GM19328 (cell line): Measurements from ENCODE around the gene CACHD1.

Source experiments
- ATAC-seq: cut with Tn5 transposase; IDR thresholded peaks from one replicate; pipeline ENCODE4 v1.9.1; 2021; ENCODE audit warnings: mild to moderate bottlenecking, moderate library complexity; ENCODE audit not compliant: unreplicated experiment

The CACHD1 gene

DNA sequence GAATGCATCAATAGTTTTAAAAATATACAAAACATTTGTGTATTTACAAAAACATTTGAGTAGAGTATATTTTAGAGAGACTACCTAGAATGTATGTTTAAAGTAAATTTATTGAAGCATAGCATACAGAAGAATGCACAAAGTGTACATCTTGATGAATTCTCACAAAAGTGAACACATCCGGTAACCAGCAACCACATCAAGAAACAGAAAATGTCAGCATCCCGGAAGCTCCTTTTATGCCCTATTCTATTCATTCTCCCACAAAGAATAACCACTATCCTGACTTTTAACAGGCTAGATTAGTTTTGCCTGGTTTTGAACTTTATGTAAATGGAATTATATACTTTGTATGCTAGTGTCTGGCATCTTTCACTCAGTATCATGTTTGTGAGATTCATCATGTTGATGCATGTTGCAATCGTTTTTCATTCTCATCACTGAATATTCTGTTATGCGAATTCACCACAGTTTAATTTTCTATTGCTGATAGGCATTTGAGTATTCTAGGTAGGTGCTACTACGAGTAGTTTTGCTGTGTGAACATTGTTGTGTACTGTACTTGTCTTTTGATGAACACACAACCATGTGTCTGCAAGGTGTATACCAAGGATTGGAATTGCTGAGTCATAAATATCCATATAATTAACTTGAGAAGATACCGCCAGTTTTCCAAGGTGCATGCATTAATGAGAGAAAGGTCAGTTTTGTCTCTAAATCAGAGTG lies 75.4 kb downstream of the CACHD1 start:
- ATAC-seq, result no peak

GRCh38 chr1:64546013-64546412 lies 76.1 kb downstream of the CACHD1 start:
- no peak for ATAC-seq

- no peak for ATAC-seq
These were observed 79.7 kb downstream of the CACHD1 start for GRCh38 chr1:64549464-64550239.

GRCh38 chr1:64550510-64550909 lies 80.6 kb downstream of the CACHD1 start:
- ATAC-seq, result no peak

- ATAC-seq, result no peak
These were observed 81.1 kb downstream of the CACHD1 start for GRCh38 chr1:64550946-64551605.

DNA sequence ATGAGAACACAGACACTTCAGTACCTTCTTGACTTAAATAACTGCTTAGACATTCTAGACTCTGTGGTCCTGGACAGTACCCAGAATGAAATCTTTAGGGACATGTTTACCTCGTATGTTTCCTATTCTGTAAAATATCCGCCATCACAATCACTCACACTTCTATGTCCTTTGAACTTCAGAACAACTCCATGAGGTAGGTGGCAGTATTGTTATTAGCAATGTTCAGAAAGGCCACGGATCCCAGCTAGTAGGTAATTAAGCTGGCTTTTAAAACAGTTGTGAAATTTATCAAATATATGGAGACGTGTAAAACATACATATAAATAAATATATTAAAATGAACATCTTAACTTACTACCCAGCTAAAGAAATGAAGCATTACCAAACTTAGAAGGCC lies 83.4 kb downstream of the CACHD1 start:
- ATAC-seq, result no peak

DNA sequence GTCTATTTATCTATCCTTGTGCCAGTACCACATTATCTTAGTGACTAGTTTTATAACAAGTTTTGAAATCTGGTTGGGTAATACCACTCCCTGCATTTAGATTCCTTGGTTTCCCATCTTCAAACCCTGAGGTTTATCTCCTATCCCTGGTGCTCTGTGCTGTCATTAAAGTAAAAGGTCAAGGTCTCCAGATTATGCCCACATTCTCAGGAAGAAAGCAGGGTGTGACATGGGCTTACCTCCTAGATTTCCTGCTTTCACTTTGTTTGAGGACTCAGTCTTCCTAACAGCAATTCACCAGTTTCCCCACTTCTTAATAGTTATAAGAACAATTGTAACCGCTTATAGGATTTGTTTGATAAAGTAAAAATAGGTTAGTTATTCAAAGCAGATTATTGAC lies 86.0 kb downstream of the CACHD1 start:
- ATAC-seq, result no peak

DNA sequence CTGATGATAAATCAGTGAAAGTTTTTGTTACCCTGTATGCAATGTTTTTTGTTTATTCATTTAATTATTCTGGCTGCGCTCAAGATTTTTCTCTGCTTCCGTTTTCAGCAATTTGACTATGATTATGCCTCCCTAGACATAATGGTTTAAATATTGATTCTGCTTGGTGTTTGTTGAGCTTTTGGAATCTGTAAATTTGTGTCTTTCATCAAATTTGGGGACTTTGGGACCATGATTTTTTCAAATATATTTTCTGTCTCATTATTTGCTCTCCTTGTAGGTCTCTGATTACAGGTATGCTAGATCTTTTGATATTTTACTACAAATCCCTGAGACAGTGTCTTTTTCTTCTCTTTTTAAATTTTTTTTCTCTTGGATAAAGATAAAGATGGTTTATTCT lies 92.1 kb downstream of the CACHD1 start:
- no peak for ATAC-seq

- no peak for ATAC-seq
These were observed 94.1 kb downstream of the CACHD1 start for GRCh38 chr1:64563958-64564565.

- ATAC-seq, result no peak
These were observed 95.0 kb downstream of the CACHD1 start for GRCh38 chr1:64564891-64565290.

DNA sequence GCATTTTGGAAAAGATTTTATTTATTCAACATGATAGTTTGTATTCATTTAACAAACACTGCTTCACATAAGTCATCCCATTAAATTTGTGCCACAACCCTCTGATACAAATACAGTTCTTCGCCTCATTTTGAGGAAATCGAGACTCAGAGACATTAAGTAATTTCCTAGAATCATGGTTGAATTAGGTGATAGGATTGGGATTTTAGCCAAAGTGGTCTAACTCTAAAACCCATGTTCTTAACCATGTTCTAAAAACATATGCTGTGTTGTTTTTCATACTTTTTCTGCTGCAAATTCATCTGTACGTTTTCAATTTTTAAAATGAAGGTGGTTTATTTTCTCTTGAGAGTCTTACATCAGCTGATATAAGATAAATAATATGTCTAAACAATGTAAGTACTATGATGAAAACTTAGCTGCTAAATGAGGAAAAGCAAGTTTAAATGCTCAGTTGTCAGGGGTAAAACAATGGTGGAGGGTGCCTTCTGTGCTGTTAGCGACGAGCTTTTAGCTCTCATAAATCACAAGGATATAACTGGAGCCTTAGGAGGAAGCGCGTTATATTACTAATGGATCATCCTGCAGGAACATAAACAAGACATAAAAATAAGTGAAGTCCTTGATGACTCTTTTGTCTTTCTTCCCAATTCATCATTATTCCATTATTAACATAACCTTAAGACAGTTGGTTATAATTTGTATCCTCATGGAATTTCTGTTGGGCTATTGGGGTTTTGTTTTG lies 97.7 kb downstream of the CACHD1 start:
- no peak for ATAC-seq

DNA sequence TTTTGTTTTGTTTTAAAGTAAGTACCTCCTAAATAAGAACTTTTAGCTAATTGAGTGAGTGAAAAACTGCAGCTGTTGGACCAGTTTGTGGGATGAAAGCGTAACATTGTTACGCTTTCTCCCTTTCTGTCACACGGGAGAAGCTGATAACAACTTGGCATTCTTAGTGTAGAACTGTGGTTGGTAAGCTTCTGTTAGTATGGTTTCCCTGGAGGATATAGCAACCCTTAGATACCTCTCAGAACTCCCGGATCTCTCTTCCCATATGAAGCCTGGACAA lies 98.2 kb downstream of the CACHD1 start:
- ATAC-seq, result no peak

DNA sequence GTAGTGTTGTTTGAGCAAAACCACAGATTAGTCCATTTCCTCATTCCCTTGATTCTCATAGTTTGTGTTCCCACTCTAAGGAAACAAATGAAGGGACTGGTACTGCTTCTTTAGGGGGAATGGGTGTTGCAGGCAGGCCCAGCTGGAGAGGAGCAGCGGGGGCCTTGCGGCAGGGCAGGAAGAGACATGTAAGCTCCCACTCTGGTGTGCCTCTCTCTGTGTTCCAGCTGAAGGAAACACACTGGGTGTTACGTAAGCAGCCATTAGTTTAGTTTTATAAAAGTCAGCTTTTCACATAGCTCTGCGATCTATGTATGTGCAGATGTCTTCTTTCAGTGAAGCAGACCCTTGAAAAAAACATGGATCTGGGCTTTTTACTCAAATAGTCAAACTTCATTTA lies 99.5 kb downstream of the CACHD1 start:
- ATAC-seq, result no peak

DNA sequence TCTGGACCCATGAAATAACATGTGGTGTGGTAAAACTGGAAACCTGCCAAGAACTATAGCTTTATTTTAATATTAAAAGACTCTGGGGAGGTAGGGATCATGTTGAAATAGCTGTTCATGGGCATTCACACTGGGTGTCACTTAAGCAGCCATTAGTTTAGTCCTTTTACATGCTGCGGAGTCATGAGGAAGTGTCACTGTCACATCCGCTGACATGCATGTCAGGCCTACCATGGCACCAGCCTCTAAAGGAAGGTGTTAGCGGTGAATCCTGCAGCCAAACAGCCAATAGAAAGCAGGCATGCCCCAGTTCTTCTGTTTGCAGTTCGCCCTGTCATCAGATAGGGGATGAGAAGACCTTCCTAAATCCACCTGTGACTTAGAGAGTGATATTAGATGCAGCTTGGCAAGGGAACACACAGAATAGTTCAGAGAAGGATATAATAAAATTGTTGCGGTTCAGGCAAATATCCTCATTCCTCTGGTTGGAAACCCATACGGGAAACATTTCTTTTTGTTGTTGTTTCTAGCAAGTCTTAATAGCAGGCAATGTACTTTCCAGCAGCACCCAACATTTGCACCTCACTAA lies 100.4 kb downstream of the CACHD1 start:
- ATAC-seq, result no peak

- ATAC-seq, result no peak
These were observed 102.4 kb downstream of the CACHD1 start for GRCh38 chr1:64572222-64572900.

GRCh38 chr1:64574301-64574700 lies 104.4 kb downstream of the CACHD1 start:
- no peak for ATAC-seq

DNA sequence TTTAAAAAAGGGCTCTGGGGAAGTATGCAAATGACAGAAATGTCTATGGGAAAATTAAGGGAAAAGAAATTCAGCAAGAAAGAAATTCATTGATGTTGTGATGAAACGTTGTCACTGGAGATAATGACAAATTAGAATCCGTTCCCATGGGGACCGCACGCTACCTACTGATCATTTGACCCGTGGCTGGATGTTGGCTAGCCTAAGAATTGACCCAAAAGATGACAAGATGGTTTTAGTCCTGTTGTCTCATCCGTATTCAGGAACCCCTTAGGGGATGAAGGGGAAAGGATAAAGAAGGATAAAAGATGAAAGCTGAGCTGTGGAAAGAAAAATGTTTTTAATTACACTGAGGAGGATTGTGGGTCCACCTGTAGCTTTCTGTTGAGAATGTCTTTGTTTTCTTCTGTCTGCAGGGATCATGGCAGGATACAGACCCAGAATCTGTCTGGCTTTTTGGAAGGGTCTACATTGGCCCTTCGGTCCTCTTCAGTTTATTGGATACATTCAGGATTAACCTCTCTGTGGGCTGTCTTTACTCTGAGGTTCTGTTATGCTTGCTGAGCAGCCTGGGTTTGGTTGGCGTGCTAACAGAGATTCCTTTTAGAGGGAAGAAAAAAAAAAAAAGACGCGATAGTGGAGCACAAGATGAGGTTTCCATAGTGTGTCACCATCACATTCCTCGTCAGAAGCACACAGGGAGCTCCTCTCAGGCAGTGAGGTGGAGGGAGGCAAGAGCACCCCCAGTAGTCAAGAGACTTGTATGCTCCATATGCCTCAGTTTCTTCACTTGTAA lies 106.2 kb downstream of the CACHD1 start:
- ATAC-seq, result no peak

DNA sequence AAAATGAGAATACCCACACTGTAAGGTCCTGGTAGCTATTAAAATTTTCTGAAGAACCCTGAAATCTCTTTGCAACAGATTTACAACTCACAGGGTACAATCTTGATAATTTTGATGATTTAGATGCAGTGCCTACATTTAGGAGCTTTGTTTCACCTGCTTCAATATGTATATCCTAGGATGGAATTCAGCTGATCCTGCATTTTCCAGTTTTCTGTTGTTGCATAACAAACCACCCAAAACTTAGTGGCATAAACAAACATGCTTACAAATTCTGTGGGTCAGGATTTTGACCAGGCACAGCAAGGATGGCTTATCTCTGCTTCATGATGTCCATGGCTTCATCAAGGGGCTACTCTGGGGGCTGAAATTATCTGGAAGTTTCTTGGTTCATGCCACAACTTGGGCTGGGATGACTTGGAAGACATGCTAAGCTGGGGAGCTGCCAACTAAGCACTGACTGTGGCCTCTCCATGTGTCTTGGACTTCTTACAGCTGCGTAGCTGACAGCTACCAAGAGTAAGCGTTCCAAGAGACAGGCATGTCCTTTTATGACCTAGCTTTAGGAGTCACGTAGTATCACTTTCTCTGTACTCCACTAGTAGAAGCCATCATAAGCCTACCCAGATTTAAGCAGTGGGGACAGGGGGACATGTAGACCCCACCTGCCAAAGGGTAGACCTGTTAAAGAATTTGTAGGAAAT lies 108.5 kb downstream of the CACHD1 start:
- ATAC-seq, result no peak

DNA sequence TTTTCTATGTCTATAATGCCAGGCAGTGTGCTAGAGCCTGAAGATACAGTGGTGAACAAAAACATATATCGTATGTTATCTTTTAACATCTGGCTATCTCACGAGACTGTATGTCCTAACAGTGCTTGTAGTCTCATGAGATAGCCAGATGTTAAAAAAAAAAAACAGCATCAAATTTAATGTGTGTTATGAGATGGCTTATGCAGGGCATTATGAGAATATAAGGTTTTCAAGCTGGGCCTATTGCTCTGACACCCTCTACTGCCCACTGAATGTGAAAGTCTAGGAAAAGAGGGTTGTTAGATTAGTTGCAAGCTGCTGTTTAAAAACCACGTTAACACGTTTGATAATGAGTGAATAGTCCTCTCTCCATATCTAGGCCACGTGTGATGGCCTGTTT lies 109.8 kb downstream of the CACHD1 start:
- no peak for ATAC-seq
